ENCODE results near the gene KRTAP5-3. TPM values are rescaled to one million over a fixed set of nuclear protein-coding genes. Genes with fewer than 3 reads are reported as not detected.

Gene KRTAP5-3
- total and polyA plus RNA-seq, 2 of the 8 experiments (the other 6 are each of a cell fraction or from before 2014, with no cell fraction given), result not detected

GRCh38 chr11:1563697-1564534, 44.3 kb downstream of the KRTAP5-3 start (continued):
- TF ChIP-seq MAFK (IDR thresholded peaks at IDR 0.05; ENCODE audit: low read depth, low read length) (no peak), BCL11A (IDR thresholded peaks at IDR 0.05; ENCODE audit: low read depth in 2 of 2, low read length in 2 of 2) (no peak), CBX5 (IDR thresholded peaks at IDR 0.05; ENCODE audit: low read depth, low read length) (no peak)

Measured in H1 (cell line).